SK-N-SH (cell line): ENCODE measurements around the gene PXDN.

Experiments
- ELF1 ChIP-seq: IDR thresholded peaks from 2 replicates; pipeline ENCODE4 v1.4.0; 2012
- EP300 ChIP-seq, 2 experiments: IDR thresholded peaks; 2 replicates each; pipeline versions ENCODE4 v1.4.0 to v1.6.1; 2012; ENCODE audit warnings: borderline replicate concordance in 1 of 2, low read depth in 1 of 2, low read length in 1 of 2
- EZH2phosphoT487 ChIP-seq: fragments of 200-600 bp; sonication (generic); IDR thresholded peaks from 2 replicates; pipeline ENCODE4 v1.6.1; 2017; ENCODE audit warnings: low read depth, mixed run types, mild to moderate bottlenecking, antibody characterized with exemption, moderate library complexity, borderline replicate concordance
- GATA2 ChIP-seq: sonication (generic); formaldehyde crosslinking; IDR thresholded peaks from 2 replicates; pipeline ENCODE4 v1.5.0; 2020; ENCODE audit warnings: mild to moderate bottlenecking, missing genetic modification reagents
- POLR2AphosphoS5 ChIP-seq: IDR thresholded peaks from 2 replicates; pipeline ENCODE4 v1.6.1; 2012; ENCODE audit warnings: low read depth, low read length
- RAD21 ChIP-seq: IDR thresholded peaks from 2 replicates; pipeline ENCODE4 v1.6.1; 2012; ENCODE audit warnings: mild to moderate bottlenecking, low read length
- RFX5 ChIP-seq: IDR thresholded peaks from 2 replicates; pipeline ENCODE4 v1.6.1; 2012; ENCODE audit warnings: mild to moderate bottlenecking, improper control_type of control experiment, low read length
- SMC3 ChIP-seq: IDR thresholded peaks from 2 replicates; pipeline ENCODE4 v1.6.1; 2012; ENCODE audit warnings: low read depth, low read length, improper control_type of control experiment
- TEAD4 ChIP-seq: IDR thresholded peaks from 2 replicates; pipeline ENCODE4 v1.4.0; 2012; ENCODE audit warnings: mild to moderate bottlenecking, borderline replicate concordance; ENCODE audit not compliant: insufficient read depth
- USF2 ChIP-seq: fragments of 150-350 bp; IDR thresholded peaks from 2 replicates; pipeline ENCODE4 v1.6.1; 2017; ENCODE audit warnings: antibody characterized with exemption, low read length, low read depth, borderline replicate concordance
- TF ChIP-seq, protein P1 (sequence below): fragments of 200-600 bp; sonication (generic); IDR thresholded peaks from 2 replicates; pipeline ENCODE4 v1.6.1; 2017; ENCODE audit warnings: antibody characterized with exemption, mild to moderate bottlenecking, moderate library complexity
- TF ChIP-seq, protein P2 (sequence below): IDR thresholded peaks from 2 replicates; pipeline ENCODE4 v1.4.0; 2012; ENCODE audit warnings: low read depth, borderline replicate concordance

DNA sequence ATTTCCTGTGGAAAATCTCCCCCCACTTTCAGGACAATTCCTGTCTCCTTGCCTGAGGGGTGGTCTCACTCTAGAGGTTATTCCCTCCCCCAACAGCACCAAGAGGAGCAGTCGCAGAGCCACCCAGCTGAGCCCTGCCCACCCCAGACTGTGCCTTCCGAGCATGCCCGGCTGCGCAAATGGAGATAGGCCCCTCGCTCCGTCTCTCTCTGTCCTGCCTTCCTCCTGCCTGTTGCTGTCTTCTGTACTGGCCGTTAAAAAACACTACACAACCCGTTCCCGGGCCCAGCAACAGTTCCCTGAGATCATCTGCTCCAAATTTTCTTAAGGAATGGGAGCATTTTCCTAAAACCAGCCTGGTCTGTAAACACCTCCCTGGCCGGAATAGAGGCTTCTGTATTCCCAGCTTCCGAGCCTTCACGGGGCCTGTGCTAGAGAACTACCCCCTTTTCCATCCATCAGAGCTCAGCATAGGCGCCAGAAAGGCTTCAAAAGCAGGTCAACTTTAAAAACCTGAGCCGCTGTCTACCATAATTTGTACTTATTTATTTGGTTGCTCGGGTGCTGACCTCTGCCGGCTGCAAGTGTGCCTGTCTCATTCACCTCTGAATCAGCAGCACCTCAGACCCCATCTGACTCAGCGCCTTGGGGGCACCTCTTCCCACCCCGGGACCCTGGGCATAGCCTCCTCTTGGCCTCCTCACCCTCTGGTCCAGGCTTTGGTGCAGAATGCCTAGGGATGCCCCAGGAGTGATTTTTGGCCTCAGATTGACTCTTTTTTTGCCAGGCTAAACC is 159.4 kb downstream of the PXDN start:
- TF ChIP-seq GATA2 (CRISPR knock-in tag) (no peak), TEAD4 (no peak), POLR2AphosphoS5 (no peak), EP300 (IDR thresholded peaks at IDR 0.05; ENCODE audit: borderline replicate concordance in 1 of 2, low read depth in 1 of 2, low read length in 1 of 2) (no peak), USF2 (no peak), ELF1 (no peak), RAD21 (no peak), EZH2phosphoT487 (no peak), SMC3 (no peak), RFX5 (no peak)
- TF ChIP-seq, protein P1, sequence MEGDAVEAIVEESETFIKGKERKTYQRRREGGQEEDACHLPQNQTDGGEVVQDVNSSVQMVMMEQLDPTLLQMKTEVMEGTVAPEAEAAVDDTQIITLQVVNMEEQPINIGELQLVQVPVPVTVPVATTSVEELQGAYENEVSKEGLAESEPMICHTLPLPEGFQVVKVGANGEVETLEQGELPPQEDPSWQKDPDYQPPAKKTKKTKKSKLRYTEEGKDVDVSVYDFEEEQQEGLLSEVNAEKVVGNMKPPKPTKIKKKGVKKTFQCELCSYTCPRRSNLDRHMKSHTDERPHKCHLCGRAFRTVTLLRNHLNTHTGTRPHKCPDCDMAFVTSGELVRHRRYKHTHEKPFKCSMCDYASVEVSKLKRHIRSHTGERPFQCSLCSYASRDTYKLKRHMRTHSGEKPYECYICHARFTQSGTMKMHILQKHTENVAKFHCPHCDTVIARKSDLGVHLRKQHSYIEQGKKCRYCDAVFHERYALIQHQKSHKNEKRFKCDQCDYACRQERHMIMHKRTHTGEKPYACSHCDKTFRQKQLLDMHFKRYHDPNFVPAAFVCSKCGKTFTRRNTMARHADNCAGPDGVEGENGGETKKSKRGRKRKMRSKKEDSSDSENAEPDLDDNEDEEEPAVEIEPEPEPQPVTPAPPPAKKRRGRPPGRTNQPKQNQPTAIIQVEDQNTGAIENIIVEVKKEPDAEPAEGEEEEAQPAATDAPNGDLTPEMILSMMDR = 0 out of 2 replicates have a peak, but pooled peaks have one; percentile 7
- TF ChIP-seq, protein P2, sequence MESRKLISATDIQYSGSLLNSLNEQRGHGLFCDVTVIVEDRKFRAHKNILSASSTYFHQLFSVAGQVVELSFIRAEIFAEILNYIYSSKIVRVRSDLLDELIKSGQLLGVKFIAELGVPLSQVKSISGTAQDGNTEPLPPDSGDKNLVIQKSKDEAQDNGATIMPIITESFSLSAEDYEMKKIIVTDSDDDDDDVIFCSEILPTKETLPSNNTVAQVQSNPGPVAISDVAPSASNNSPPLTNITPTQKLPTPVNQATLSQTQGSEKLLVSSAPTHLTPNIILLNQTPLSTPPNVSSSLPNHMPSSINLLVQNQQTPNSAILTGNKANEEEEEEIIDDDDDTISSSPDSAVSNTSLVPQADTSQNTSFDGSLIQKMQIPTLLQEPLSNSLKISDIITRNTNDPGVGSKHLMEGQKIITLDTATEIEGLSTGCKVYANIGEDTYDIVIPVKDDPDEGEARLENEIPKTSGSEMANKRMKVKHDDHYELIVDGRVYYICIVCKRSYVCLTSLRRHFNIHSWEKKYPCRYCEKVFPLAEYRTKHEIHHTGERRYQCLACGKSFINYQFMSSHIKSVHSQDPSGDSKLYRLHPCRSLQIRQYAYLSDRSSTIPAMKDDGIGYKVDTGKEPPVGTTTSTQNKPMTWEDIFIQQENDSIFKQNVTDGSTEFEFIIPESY = no peak
